Metanephros (tissue), 1 donor: ENCODE results near the gene C10orf88. TPM values are rescaled to one million over a fixed set of nuclear protein-coding genes. Genes with fewer than 3 reads are reported as not detected.

Source experiments
- total RNA-seq: library from RNA; depleted of rRNA; stranded (reverse); fragments of >200 nt; gene quantifications from one replicate; pipeline ENCODE4 v1.2.3, GENCODE V29; 2014

C10orf88 gene, protein sequence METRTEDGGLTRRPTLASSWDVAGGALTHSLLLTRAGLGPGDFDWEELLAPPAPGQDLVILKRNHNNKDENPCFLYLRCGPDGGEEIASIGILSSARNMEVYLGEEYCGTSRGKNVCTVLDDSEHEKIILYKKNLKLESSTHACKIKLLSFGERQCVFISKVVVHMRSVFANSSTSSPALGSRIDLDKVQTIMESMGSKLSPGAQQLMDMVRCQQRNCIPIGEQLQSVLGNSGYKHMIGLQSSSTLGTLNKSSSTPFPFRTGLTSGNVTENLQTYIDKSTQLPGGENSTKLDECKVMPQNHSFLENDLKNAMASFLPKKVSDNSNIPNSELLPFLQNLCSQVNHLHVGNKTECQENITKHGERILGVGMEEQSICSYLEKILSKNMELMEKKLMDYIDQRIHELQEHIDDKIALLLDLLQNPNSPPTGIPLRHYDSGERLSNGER
- total RNA-seq, result 9.9 TPM

DNA sequence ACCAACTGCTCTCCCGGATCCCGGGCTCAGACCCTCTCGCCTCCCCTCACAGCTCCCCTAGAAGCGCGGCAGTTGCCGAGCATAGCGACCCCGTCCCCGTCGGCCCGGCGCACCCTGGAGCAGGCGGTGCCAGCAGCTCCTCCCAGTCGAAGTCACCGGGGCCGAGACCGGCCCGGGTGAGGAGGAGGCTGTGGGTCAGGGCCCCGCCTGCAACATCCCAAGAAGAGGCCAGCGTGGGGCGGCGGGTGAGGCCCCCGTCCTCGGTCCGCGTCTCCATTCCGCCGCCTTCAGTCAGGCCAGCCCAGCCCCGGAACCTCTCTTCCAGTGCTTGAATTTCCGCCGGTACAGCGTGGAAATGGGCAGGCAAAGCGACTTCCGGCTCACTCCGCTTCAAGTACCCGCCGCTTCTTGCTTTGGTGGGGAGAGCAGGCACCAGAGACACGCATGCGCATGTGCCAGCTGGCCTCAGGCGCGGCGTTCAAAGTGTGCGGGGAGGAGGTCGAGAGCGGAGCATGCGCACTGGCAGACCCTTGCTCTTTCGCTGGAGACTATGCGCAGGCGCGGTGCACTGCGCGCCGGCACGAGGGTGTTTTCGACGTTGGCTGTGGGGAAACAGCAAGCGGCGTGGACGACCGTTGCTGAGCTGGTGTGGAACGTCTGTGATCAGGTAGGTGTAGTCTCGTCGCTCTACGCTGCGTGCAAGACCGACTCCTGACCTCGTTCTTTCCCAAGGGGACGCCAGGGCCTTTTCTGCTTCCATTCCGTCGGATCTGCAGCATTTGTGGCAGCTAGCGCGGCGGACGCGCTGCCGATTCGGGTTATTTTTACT, at the start of gene C10orf88:
Gene C10orf88 (minus strand): TSS at position 326 of the 829 bp plus-strand sequence. CDS start 49 bp downstream, at position 277.

DNA sequence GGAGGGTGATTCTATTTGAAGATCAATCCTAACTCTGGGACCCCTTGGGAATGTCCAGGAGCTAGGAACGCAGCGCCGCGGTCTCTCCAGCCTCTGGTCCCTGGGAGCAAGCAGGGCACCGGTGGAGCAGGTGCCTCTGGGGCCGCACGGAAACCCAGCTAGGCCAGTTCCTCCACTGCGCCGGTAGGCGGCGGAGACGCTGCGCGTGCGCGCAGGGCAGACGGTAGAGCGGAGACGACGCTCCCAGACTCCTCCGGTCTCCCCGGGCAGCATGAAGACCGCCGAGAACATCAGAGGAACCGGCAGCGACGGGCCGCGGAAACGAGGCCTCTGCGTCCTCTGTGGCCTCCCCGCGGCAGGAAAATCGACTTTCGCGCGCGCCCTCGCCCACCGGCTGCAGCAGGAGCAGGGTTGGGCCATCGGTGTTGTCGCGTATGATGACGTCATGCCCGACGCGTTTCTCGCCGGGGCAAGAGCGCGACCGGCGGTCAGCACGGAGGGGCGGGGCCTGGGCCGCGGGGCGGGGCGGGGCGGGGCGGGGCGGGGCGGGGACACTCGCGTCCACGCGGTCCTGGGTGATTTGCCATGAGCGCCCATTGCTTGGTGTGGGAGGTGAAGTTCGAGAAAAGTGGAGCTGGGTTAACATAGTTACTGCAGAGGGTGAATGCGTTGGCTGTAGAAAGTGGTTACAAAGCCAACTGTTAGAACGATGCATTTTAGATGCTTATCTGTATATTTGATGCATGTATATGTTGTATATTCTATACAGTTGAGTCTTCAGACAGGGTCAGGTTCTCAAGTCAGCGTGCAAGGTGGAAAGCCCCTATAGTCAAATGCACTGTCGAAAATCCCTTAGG, 26.4 kb upstream of the C10orf88 start, which contains the start of gene PSTK:
Gene PSTK (plus strand): TSS at position 193 of the 857 bp plus-strand sequence. CDS start 79 bp downstream, at position 272.

DNA sequence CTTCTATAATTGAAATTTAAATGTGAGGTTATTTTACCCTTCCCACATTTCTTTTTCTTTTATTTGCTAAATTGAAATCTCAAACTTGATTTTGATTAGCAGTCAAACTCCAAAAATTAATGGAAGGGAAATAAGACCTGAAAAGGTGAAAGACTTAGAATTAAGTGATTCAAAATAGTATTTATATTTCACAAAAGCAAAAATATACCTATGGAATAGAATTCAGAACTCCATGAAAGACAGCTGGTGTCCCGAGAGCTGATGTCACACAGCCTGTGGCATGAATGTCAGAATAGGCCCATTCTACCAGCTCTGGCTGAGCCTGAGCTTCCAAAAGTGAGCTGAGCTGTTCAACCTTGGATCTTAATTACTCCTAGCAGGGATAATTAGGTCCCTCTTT, 43.7 kb downstream of the C10orf88 start, which contains the start of gene FAM24A:
Gene FAM24A (plus strand): TSS at position 301 of the 400 bp plus-strand sequence. CDS start 1,025 bp downstream, outside the sequence.

Other genes with a start within 250 kb of the C10orf88 start
- 0.29 TPM for gene CUZD1, start 108.4 kb downstream of the C10orf88 start, total RNA-seq
- 5.8 TPM for gene FAM24B, start 74.6 kb downstream of the C10orf88 start, total RNA-seq
- not detected for gene FAM24A, start 43.6 kb downstream of the C10orf88 start, total RNA-seq
- 6.9 TPM for gene PSTK, start 26.2 kb upstream of the C10orf88 start, total RNA-seq
- gene IKZF5, start 54.6 kb upstream of the C10orf88 start, total RNA-seq, result 10.5 TPM
- 18.1 TPM for gene ACADSB, start 54.8 kb upstream of the C10orf88 start, total RNA-seq
- gene HMX3, start 181.7 kb upstream of the C10orf88 start, total RNA-seq, result 0.82 TPM
- 0.99 TPM for gene HMX2, start 193.9 kb upstream of the C10orf88 start, total RNA-seq
- gene BUB3, start 200.2 kb upstream of the C10orf88 start, total RNA-seq, result 177 TPM